Endothelial cell of umbilical vein (primary cell): ENCODE results near the gene PDE4C. TPM values are rescaled to one million over a fixed set of nuclear protein-coding genes. Genes with fewer than 3 reads are reported as not detected.

Experiments
- BruUV-seq: library from RNA; stranded (reverse); fragments of 400-500 nt; replicated peaks from 2 replicates; lab custom pipeline; 2021; lab: Mats Ljungman, UMichigan
- CTCF ChIA-PET: fragments of 300-600, 350-600 bp; sonication (Branson Sonifier 250); formaldehyde crosslinking; loops from one replicate; lab custom pipeline; 2021; ENCODE audit warnings: antibody characterized with exemption, inconsistent platforms; lab: Charles Lee
- POLR2A ChIA-PET: fragments of 300-600, 350-600 bp; sonication (Branson Sonifier 250); formaldehyde crosslinking; loops from one replicate; lab custom pipeline; 2021; ENCODE audit warnings: antibody characterized with exemption, inconsistent platforms; lab: Charles Lee
- DNase-seq: peaks from one replicate; pipeline ENCODE4 v3.0.0-alpha.2; 2011; ENCODE audit warnings: low read depth, low spot score
- FAIRE-seq: peaks from 2 replicates; lab custom pipeline; 2011; peaks lifted over from hg19 to GRCh38; lab: Jason Lieb, UNC
- H2AFZ ChIP-seq: 2 replicates; pipeline ENCODE4 v1.6.0; 2012; ENCODE audit warnings: low read depth, low read length, control low read depth, inconsistent platforms
- H3K27ac ChIP-seq: 2 replicates; pipeline ENCODE4 v1.5.1; 2011; ENCODE audit warnings: low read depth, mild to moderate bottlenecking, control low read depth, low read length, moderate library complexity; ENCODE audit not compliant: insufficient read depth
- H3K27me3 ChIP-seq, 2 experiments: 2 replicates each; pipeline versions ENCODE4 v1.6.0 to v1.6.1; 2011; ENCODE audit warnings: low read length in 2 of 2, mixed read lengths in 1 of 2; ENCODE audit not compliant: control insufficient read depth in 2 of 2, insufficient read depth in 2 of 2
- H3K36me3 ChIP-seq, 2 experiments: 2 replicates in 1 of 2; 3 replicates in 1 of 2; pipeline ENCODE4 v1.5.1; 2011; ENCODE audit warnings: low read length in 2 of 2, mild to moderate bottlenecking in 1 of 2, moderate library complexity in 1 of 2; ENCODE audit not compliant: control insufficient read depth in 2 of 2, insufficient read depth in 2 of 2; ENCODE audit errors: extremely low read depth in 1 of 2
- H3K4me1 ChIP-seq: 3 replicates; pipeline ENCODE4 v1.5.1; 2011; ENCODE audit warnings: mild to moderate bottlenecking, low read length; ENCODE audit not compliant: control insufficient read depth, insufficient read depth; ENCODE audit errors: extremely low read depth
- H3K4me2 ChIP-seq: 2 replicates; pipeline ENCODE4 v1.6.1; 2011; ENCODE audit warnings: low read length, control low read depth, mixed read lengths; ENCODE audit not compliant: insufficient read depth
- H3K4me3 ChIP-seq, 3 experiments: fragments of 200-600 bp in 1 of 3; sonication (generic), shearing (Covaris generic) in 1 of 3; replicated peaks in 1 of 3; 2 replicates each; pipeline ENCODE4 v1.5.1; 2011 to 2016; ENCODE audit warnings: control low read depth in 3 of 3, low read length in 3 of 3, mild to moderate bottlenecking in 2 of 3, inconsistent platforms in 1 of 3, low read depth in 1 of 3, moderate library complexity in 1 of 3; ENCODE audit not compliant: insufficient read depth in 1 of 3
- H3K79me2 ChIP-seq: 2 replicates; pipeline ENCODE4 v1.6.0; 2012; ENCODE audit warnings: low read length, inconsistent platforms; ENCODE audit not compliant: control insufficient read depth, insufficient read depth
- H3K9ac ChIP-seq: replicated peaks from 2 replicates; pipeline ENCODE3; 2011; ENCODE audit warnings: low read length, control low read depth; ENCODE audit not compliant: insufficient read depth; ENCODE audit errors: extremely low read depth
- H3K9me1 ChIP-seq: replicated peaks from 3 replicates; pipeline ENCODE4 v1.6.0; 2011; ENCODE audit warnings: mild to moderate bottlenecking, low read length; ENCODE audit not compliant: control insufficient read depth, insufficient read depth; ENCODE audit errors: extremely low read depth
- H3K9me3 ChIP-seq: replicated peaks from 2 replicates; pipeline ENCODE4 v1.5.1; 2012; ENCODE audit warnings: low read length, inconsistent platforms; ENCODE audit not compliant: control insufficient read depth, insufficient read depth
- H4K20me1 ChIP-seq: replicated peaks from 2 replicates; pipeline ENCODE3; 2011; ENCODE audit warnings: mild to moderate bottlenecking, low read length; ENCODE audit not compliant: control insufficient read depth, insufficient read depth; ENCODE audit errors: extremely low read depth
- CTCF ChIP-seq, 2 donors: IDR thresholded peaks; 1 replicate in 1 of 2; 2 replicates in 1 of 2; pipeline ENCODE4 v1.5.1; 2011; ENCODE audit warnings: low read length in 2 of 2, mild to moderate bottlenecking in 2 of 2, moderate library complexity in 2 of 2, control low read depth in 1 of 2, inconsistent platforms in 1 of 2, low read depth in 1 of 2; ENCODE audit not compliant: insufficient read depth in 1 of 2; ENCODE audit errors: extremely low read depth in 1 of 2
- EZH2 ChIP-seq: IDR thresholded peaks from 2 replicates; pipeline ENCODE4 v1.6.1; 2012; ENCODE audit warnings: borderline replicate concordance, low read depth, mild to moderate bottlenecking, moderate library complexity, low read length, inconsistent platforms; ENCODE audit not compliant: severe bottlenecking
- FOS ChIP-seq: IDR thresholded peaks from 2 replicates; pipeline ENCODE4 v1.6.1; 2011; ENCODE audit warnings: mild to moderate bottlenecking, low read length, moderate library complexity, borderline replicate concordance; ENCODE audit not compliant: insufficient read depth
- GATA2 ChIP-seq: IDR thresholded peaks from 2 replicates; pipeline ENCODE4 v1.7.0; 2011; ENCODE audit warnings: low read depth, mild to moderate bottlenecking, moderate library complexity, mixed read lengths, low read length; ENCODE audit not compliant: insufficient read length, insufficient read depth
- JUN ChIP-seq: IDR thresholded peaks from 2 replicates; pipeline ENCODE4 v1.6.1; 2011; ENCODE audit warnings: borderline replicate concordance, low read depth; ENCODE audit not compliant: insufficient read length, insufficient read depth
- MAX ChIP-seq: IDR thresholded peaks from 2 replicates; pipeline ENCODE4 v1.6.1; 2011; ENCODE audit not compliant: insufficient read depth, insufficient read length
- MYC ChIP-seq: IDR thresholded peaks from one replicate; pipeline ENCODE4 v1.6.1; 2011; ENCODE audit warnings: mild to moderate bottlenecking, low read depth, low read length
- POLR2A ChIP-seq: IDR thresholded peaks from 2 replicates; pipeline ENCODE4 v1.6.1; 2012; ENCODE audit warnings: low read depth, mild to moderate bottlenecking, control low read depth, low read length
- POLR2AphosphoS5 ChIP-seq: IDR thresholded peaks from 2 replicates; pipeline ENCODE4 v1.6.1; 2012; ENCODE audit warnings: low read depth, mild to moderate bottlenecking, control low read depth, low read length, moderate library complexity; ENCODE audit not compliant: insufficient read depth
- dilution Hi-C: fragments of 300-500 bp; cut with MboI; formaldehyde crosslinking; loops from one replicate; pipeline ENCODE4 v1.15.0; 2019; ENCODE audit warnings: low sequenced_read_pairs; ENCODE audit not compliant: extremely low pct_ligation_motif_present
- intact Hi-C: fragments of 100-400 bp; cut with micrococcal nuclease; formaldehyde crosslinking; loops from one replicate; pipeline ENCODE4 v1.10.0; 2022
- polyA plus RNA-seq, 4 experiments: library from polyadenylated mRNA; depleted of rRNA in 3 of 4; stranded (reverse) in 3 of 4; unstranded in 1 of 4; fragments of >200 nt; gene quantifications; 2 replicates each; pipeline versions ENCODE4 v1.2.1 to v1.2.3, GENCODE V29; 2011 to 2012; ENCODE audit warnings: missing spikeins in 1 of 4
- total RNA-seq: library from RNA; stranded (reverse); gene quantifications from 2 replicates; pipeline ENCODE4 v1.2.3, GENCODE V29; 2021

The PDE4C gene
- total and polyA plus RNA-seq, 2 donors (not counting 3 experiments of a cell fraction or from before 2014, with no cell fraction given): 0.29 to 0.97 TPM

- Histone ChIP-seq H3K79me2 (no peaks in the 10 kb centered on the region), H4K20me1 (no peaks in the 10 kb centered on the region), H3K9me1 (no peaks in the 10 kb centered on the region), H3K36me3 (peaks cover 0 to 2% of the 10 kb centered on the region in 2 experiments), H3K9ac (no peak overlapping the region), H3K27ac (no peak overlapping the region), H3K4me2 (no peak overlapping the region), H3K9me3 (no peaks in the 10 kb centered on the region), H2AFZ (no peak overlapping the region), H3K4me1 (no peaks in the 10 kb centered on the region), H3K4me3 (no peak overlapping the region), H3K27me3 (no peaks in the 10 kb centered on the region)
- FAIRE-seq (no peak), DNase-seq (no peak)
- CTCF ChIA-PET: interaction anchor here (1.0 to 2.5 kb wide), 4 partner anchors 10 to 148 kb away, joined by 4 to 14 read pairs (median 6); no protein-coding TSS in a partner anchor
- intact Hi-C loops: no loop called here
- POLR2A ChIA-PET: no interaction called here
- BruUV-seq: no TSS peak
- dilution Hi-C loops: no loop called here
- TF ChIP-seq POLR2AphosphoS5 (no peak), MAX (no peak), JUN (no peak), POLR2A (no peak), CTCF (IDR thresholded peaks at IDR 0.05; ENCODE audit: extremely low read depth in 1 of 2, insufficient read depth in 1 of 2, low read depth in 1 of 2, low read length in 2 of 2) (no peak), FOS (no peak), GATA2 (no peak), EZH2 (no peak), MYC (no peak)
Observed at GRCh38 chr19:18261474-18261873, 35.2 kb upstream of the PDE4C start.
